GM08714 (cell line): ENCODE data around the gene MIPEP.

Experiments used
- H3K4me3 ChIP-seq: fragments of 200-500 bp; sonication (Bioruptor generic); 2 replicates; pipeline ENCODE4 v1.5.1; 2014; ENCODE audit warnings: mild to moderate bottlenecking, low read length, inconsistent platforms
- ZNF274 ChIP-seq: IDR thresholded peaks from 2 replicates; pipeline ENCODE4 v1.6.1; 2012; ENCODE audit warnings: mild to moderate bottlenecking, low read depth, low read length

The MIPEP gene

GRCh38 chr13:23683084-23683483, 206.1 kb downstream of the MIPEP start:
- no peak for TF ChIP-seq ZNF274
- no peak overlapping the region for H3K4me3 ChIP-seq

- TF ChIP-seq ZNF274, result no peak
- H3K4me3 ChIP-seq, result no peak overlapping the region
These were observed 208.1 kb downstream of the MIPEP start for GRCh38 chr13:23680845-23681669.
